ENCODE measurements around the gene CYP2R1.
A peak's percentile ranks its signal among the peaks of the same experiment; 100 is the strongest.

CYP2R1 gene, protein sequence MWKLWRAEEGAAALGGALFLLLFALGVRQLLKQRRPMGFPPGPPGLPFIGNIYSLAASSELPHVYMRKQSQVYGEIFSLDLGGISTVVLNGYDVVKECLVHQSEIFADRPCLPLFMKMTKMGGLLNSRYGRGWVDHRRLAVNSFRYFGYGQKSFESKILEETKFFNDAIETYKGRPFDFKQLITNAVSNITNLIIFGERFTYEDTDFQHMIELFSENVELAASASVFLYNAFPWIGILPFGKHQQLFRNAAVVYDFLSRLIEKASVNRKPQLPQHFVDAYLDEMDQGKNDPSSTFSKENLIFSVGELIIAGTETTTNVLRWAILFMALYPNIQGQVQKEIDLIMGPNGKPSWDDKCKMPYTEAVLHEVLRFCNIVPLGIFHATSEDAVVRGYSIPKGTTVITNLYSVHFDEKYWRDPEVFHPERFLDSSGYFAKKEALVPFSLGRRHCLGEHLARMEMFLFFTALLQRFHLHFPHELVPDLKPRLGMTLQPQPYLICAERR

DNA sequence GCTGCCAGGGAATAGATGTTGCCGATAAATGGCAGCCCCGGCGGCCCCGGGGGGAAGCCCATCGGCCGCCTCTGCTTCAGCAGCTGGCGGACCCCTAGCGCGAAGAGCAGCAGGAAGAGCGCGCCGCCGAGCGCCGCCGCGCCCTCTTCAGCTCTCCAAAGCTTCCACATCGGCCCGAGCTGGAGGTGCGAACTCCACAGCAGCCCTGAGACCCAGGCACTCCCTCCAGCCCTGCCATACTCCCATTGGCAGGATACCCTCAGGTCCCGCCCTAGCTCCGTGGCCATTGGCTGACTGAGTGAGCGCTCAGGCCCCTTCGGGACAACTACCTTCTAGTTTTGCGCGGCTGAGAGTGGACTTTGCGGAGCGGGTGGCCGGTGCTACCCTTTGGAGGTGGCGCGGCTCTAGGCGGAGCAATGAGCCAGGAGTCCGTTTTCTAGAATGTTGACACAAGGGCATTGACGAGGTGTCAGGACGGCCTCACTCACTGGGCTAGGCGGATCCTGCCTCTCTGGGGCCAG lies at the start of gene CYP2R1:
Gene CYP2R1 (minus strand): TSS at position 196 of the 521 bp plus-strand sequence. CDS start 26 bp downstream, at position 170.
- peak; percentile 92 for DNase-seq

DNA sequence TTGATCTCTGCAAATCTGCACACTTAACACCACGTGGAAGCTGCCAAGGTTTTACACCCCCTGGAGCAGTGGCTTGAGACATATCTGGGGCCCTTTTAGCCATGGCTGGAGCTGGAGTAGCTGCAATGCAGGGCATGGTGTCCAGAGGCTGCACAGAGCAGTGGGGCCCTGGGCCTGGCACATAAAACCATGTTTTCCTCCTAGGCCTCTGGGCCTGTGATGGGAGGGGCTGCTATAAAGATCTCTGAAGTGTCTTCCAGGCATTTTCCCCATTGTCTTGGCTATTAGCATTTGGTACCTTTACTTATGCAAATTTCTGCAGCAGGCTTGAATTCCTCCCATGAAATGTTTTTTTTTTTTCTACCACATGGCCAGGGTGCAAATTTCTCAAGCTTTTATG lies 46.9 kb upstream of the CYP2R1 start:
- no peak for DNase-seq

DNA sequence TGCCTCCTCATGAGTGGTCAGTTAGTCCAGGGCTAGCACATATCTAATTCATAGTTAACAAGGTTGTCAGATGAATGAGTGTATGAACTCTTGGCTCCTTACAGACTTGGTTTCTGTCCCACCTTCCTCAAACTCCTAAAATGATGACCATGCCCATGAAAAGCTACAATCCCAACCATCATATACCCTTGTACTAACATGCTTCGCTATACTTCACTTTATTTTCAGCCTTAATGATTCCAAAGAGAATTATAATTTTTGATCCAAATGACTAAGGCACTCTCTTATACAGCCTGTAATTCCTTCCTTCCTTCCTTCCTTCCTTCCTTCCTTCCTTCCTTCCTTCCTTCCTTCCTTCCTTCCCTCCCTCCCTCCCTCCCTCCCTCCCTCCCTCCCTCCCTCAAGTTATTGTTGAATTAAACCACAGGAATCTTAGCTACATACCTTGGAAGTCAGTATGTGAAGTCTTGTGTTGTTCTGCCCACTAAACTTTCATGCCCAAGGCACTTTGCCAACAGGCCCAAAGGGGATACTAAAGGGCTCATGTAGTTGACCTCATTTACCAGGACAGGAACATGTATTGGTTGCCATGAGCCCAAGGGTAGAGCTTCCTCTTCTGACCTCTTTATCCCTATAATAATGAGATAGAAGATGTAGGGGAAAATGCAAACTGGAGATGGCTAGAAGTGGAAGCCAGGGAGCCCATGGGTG lies 42.8 kb upstream of the CYP2R1 start:
- DNase-seq, result no peak

DNA sequence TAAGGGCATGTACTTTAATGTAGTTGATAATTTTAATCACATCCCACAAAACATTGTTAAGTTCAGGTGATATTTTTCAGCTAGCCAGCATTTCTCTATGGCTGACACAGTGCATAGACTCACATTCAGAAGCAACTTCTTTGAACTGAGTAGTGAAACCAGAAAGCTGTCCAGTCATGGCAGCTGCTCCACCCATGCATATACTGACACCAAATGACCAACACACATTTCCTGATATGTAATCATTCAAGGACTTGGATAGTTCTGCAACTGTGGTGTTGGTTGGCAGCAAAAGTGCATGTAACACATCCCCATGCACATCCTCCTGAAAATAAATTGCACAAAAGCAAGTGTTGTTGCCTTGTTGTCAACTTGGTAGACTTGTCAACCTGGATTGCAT lies 40.4 kb upstream of the CYP2R1 start:
- no peak for DNase-seq

DNA sequence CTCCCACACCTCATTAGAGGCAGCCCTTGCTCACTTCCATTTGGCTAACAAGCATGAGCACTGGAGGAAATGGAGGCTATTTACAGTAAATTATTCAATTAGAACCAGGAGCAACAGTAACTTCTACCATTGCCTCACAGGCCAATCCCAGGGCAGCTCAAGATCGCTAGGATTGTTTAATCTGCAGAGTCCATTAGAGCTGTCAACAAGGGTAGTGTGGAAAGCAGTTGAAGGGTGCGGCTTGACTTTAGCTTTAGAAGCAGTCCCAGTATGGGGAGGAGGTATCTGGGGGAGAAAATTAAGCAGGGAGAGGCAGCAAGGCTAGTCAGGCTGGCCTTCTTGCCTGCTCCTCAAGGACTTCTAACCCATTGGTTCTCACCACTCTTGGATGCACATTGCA lies 38.3 kb upstream of the CYP2R1 start:
- no peak for DNase-seq

DNA sequence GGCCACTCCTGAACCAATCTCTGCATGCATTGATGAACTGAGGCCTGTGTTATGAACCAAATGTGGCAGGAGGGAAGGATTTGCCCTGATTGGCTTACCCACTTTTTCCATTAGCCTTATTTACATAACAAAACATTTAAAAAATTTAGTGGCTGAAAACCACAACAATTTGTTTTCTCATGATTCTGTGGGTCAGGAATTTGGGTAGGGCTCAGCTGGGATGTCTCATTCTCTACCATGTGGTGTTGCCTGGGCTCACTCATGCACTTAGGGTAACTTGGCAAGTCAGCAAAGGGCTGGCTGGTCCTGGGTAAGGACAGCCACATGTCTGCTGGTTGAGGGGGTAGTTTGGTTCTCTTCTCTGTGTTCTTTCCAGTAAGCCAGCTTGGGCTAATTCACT lies 35.1 kb upstream of the CYP2R1 start:
- DNase-seq, result peak; percentile 52

DNA sequence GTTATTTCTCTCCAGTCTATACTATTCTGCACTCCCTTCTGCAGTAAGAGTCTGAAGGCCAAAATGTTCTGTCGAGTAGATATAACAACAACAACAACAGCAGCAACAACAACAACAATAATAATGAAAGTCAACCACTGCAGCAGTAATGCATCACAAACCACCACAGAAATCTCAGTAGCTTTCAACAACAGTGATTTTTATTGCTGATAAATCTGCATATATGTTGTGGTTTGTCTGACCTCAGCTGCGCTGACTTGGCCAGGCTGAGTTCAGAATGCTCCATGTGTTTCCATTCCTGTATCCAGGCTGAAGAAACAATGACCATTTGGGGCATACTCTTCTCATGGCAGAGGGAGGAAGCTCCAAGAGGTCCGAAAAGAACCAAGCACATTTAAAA lies 32.3 kb upstream of the CYP2R1 start:
- no peak for DNase-seq

DNA sequence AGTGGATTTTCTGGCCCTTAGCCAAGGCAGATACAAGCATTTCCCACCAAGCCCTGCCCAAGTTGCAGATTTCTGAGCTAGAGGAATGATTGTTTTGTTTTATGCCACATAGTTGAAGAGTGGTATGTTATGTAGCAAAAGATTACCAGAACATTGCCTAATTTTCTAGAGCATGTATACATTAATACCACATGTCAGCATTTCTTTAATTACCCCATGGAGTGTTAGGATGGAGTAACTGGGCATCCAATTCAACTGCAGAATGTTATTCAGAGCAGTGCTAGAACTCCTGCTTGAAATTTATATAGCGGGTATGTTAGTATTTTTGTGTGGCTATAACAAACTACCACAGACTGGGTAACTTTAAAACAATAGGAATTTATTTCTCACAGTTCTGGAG lies 24.4 kb upstream of the CYP2R1 start:
- DNase-seq, result no peak

DNA sequence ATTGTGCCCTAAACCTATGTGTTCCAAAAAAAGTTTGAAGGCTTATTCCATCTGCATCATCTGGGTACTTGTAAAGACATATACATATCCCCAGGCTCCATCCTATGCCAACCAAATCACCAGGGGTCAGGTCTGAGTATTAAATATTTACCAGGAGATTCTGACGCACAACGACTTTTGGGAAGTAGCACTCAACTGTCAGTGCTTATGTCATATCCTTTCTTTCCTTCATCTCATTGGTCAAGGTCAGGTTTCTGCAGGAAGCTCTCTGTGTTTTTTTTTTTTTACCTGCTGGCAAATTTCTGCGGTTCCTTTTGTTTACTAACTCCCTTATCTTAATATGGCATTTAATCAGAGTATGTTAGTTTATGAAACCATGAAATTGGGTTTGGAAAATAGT lies 22.5 kb upstream of the CYP2R1 start:
- no peak for DNase-seq

DNA sequence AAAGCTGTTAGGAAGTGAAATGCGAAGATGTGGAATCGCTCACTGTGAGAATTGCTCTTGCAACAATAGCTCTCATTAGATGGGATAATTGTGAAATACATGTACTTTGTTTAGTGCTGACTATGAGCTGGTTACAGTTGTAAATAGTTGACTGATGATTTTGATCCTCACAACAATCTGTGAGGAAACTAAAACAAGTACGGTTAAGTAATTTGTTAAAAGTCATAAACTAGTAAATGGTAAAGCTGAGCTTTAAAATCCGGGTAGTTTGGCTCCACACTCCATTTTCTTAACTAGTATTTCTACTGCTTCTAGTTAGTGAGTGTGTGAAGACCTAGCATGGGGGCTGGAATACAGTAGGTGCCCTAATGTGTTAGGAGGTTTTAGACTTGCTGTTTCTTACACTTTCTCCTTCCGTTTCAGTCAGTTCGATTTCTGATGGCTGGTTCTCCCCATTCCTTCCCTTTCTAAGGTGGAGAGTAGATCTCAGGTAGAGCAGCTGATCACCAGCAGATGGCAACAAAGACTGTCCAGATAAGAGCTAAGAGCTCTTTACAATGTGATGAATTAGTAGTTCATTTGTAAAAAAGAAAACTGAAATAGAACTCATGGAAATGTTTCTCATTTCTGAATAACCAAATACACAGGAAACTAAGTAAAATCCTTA lies 16.3 kb upstream of the CYP2R1 start:
- peak; percentile 47 for DNase-seq

DNA sequence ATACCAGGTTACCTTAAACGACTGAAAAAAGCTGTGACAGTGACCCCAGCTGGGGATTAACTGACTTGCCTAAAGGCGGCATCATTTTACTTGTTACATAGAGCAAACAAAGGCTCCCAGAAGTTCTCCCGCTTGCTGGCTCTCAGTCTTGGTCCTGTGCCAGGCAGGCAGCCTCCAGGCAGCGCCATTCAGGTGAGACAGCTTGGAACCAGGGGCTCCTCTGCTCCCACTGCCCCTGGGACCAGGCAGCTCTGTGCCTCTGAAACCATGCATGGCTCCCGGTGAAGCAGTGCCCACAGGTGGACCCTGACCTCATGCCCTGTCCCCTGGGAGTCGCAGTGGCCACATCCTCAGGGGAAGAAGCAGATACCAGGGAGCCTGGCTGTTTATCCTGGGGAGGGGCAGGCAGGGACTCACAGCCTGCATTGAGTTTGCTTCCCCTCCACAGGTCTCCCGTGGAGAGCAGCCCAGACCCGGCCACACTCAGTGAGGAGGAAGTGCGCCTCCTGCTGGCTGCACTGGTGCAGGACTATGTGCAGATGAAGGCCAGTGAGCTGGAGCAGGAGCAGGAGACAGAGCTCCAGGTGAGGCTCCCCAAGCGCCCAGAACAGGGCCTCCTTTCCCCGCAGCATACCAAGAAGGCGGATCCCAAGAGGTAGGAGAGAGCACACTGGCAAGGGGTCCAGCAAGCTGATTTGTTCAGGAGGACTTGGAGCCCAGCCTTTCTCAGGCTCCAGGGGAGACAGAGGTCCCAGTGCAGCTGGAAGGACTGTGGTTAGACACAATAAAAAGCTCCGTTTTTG lies 15.6 kb upstream of the CYP2R1 start:
- DNase-seq, result peak; percentile 11

DNA sequence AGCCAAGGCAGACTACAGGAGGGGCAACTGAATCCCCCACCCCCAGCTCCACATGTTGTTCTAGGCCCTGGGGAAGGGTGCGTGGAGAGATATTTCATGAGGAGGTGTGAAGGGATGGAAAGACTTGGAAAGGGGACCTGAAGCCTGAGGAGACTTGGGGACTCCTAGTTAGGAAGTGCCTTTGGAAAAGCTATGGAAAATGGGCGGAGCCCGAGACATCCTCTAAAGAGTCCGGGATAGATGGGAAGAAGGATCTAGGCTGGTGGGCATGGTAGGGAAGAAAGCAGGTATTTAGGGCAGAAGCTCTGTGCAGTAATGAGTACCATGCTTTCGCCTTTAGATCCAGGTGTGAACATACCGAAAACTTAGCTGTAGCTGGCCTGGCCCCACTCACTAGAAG lies 15.0 kb upstream of the CYP2R1 start:
- no peak for DNase-seq

DNA sequence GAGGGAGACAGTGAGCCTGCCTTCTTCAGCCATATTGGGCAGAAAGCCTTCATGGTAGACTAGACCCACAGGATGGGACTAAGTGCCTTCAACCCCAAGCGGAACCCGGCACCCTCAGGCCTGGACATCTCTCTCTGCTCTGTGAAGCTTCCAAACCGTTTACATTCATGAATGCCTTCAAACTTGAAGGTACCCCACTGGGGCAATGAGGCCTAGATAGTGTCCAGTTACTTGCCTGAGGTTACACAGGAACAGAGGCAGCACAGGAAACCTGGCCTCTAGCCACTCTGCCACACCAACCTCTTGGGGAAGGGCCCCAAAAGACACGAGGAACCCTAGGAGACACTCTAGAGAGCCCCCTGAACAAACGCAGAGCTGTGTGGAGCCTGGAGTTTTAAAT lies 14.5 kb upstream of the CYP2R1 start:
- no peak for DNase-seq

DNA sequence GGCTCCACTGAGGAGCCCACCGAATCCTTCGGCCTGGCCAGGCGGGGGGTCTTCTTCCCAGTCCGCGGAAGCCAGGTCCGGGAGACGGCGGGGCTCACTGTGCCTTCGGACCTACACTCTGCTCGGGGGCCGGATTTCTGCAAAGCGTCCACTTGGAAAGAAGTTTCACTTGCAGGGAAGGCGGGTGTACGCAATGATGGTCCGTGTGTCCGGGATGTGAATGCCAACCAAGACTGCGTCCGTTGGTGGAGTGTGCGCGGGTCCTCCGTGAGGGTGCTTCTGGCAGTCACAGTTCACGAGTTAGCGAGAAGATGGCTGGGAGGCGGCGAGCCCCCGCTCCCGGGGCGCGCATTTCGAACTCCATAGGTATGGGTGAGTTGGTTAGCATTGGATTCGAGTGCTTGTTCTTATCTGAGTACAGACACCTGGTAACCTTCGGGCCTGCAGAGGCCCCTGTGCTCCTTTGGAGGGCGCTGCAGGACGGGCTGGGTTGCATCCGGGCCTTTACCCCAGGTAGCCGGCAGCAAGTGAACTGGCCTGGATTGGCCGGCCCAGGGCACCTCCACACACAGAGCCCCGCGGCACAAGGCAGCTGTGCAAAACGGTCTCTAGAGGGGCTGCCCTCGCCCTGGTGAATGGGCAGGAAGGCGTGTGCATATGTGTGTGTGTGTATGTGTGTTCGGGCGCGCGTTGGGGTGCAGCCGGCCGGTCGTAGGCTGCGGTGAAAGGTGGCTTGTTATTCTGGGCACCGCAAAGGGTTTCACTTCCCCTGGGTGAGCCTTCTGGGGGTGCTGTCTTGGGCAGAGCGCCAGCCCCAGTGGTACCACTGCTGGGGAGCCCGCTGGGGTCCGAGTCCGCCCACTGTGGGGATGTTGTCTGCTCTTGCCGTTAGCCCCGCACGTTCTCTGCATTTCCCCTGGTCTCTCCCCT lies 13.3 kb upstream of the CYP2R1 start:
- DNase-seq, result no peak

DNA sequence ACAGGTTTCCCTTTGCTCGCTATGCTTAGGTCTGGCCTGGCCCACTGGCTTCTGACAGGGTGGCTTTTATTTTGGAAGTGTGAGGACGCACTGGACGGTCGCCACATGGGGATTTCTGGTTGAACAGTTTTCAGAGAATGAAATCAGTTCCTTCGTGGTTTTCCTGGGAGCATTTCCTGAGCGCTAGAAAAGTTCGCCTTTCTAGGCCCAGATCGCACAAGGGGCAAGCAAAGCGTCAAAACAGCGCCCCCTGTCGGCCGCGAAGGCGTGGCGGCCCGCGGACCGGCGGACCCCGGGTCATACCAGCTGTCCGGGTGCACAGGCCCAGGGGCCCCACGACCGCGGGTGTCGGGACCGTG lies 12.7 kb upstream of the CYP2R1 start:
- DNase-seq, result peak; percentile 57

DNA sequence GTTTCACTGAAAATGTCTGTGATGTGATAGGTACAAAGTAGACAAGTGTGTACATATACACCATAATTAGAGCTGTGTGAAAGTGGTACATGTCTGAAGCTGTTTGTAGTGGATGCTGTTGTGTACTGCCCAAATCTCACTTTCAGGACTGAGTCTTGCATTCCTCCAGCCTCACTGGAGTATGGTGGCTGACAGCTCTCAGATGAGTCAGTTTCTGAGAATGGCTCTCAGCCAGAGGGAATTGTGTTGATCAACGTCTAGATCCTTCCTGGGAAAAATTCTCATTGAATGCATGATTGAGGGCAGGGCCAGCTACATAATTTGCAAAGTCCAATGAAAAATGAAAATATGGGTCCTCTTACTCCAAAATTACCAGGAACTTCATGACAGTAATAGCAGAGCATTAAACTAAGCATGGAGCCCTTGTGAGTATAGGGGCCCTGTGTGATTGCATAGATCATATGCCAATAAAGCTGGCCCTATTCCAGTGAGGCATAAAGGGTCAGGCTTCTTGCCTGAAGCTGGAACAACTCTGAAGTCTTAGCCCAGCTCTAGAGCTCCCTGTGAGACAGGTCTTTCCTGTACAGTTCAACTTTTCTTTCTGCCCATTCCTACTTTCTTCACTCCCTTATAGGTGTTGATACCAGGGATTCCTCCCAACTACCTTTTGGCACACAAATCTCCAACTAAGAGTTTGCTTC lies 10.8 kb upstream of the CYP2R1 start:
- DNase-seq, result peak; percentile 66

DNA sequence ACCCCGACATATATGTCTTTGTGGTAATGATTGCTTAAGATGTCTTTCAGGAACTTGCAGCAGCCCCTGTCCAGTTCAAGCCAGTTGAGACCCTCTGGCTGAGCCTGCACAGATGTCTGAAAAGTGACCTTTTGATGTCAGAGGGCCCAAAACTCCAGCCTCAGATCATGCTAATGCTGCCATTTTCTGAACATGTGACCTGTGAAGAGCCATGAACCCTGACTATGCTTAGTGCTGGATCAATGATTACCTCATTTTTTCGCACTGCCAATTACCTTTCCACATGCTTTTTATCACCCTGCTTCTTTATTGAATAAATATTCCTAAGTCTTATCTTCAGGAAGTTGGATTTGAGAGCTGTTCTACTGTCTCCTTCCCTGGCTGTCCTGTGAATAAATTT lies 6.9 kb upstream of the CYP2R1 start:
- DNase-seq, result no peak

DNA sequence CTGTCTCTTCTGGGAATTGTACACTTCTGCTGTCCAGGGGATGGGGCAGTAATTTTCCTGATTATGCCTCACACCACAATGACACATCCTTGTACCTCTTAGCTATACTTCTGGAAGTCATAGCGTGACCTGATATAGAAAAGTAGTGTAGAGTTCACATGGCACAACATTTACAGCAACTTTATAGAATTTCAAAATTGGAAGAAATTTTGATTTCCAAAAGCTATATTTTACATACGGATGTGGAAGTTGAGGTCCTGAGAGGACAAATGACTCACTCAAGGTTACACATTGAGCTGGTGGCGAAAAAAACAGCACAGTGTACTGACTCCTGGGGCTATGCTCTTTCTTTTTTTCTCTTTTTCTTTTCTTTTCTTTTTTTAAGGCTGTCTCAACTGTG lies 6.3 kb upstream of the CYP2R1 start:
- no peak for DNase-seq

DNA sequence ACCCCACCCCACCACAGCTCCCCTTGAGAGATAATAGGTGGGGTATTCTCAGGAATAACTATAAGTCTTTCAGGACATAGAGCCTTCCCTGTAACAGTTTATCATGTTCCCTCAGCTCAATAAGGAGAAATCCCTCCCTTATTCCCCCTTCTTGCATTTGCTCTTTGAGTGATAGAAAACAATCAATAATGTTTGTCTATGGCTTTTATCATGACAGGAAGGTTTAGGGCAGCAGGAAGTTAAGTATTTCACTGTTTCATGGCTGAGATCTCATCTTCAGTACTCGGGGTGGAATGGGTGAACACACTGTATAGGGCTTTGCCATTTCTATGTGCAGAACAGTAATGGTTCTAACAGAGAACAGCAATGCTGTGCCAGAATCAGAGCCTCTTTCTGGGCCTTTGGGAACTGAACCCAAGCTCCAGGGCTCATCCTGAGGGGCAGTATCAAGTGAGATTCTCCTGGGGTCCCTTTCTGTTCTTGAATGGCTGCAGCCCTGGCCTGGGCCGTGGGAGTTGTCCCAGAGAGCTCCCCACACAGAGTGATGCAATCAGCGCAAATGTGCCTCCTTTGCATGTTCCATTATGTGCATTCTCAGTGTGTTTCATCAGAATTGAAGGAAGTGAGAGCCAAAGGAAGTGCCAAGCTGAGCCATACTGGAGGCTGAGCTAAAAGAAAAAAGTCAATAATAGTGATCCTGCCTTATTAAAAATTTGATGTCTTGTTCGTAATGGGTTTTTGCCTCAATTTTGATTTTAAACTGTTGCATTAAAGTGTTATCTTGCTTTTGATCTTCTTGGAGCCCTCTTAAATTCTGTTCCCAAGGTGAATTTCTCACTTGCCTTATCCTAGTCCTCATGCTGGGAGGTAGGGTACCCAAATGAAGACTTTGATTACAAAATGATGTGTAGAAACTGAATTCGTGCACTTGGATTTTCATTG lies 2.9 kb upstream of the CYP2R1 start:
- DNase-seq, result peak; percentile 30

DNA sequence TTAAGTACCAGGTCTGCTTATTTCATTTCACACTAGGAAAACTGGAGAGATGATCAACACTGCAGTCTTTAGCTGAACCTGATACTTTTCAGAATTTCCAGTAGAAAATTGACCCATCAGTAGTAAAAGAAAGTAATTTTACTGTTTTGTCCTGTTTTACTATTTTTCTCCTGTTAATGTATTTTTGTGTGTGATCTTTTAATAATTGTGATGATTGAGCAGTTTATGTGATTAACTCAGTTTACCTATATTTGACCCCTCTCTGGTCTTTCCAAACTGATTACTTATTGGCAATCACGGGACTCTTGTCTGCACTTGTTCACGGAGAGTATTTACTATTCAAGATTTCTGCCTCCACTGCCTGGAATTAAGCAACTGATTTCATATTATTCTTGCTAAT lies 546 bp upstream of the CYP2R1 start:
- no peak for DNase-seq
